Measurements from ENCODE around the gene GLUD1. TPM values are rescaled to one million over a fixed set of nuclear protein-coding genes. Genes with fewer than 3 reads are reported as not detected.
"Not testable (repeated sequence)": the region's sequence is repeated elsewhere in the genome, so short reads cannot be mapped to it uniquely, and the experiment has no call there.

The GLUD1 gene
- 114 and 127 TPM in 2 replicates for total RNA-seq (2014; rRNA removed; shearing (Covaris generic))

GRCh38 chr10:87094373-87095235 is at the start of gene GLUD1, which contains the start of gene SHLD2:
TSS of gene GLUD1 (minus strand) at chr10:87094843. CDS start at chr10:87094769, 74 bp downstream.
TSS of gene SHLD2 (plus strand) at chr10:87095206. CDS start at chr10:87151355, 56,149 bp downstream.
- no peak for DNase-seq (ENCODE audit: low spot score)

GRCh38 chr10:87143109-87143418 is 48.4 kb upstream of the GLUD1 start:
- not testable (repeated sequence) for DNase-seq (ENCODE audit: low spot score)

DNA sequence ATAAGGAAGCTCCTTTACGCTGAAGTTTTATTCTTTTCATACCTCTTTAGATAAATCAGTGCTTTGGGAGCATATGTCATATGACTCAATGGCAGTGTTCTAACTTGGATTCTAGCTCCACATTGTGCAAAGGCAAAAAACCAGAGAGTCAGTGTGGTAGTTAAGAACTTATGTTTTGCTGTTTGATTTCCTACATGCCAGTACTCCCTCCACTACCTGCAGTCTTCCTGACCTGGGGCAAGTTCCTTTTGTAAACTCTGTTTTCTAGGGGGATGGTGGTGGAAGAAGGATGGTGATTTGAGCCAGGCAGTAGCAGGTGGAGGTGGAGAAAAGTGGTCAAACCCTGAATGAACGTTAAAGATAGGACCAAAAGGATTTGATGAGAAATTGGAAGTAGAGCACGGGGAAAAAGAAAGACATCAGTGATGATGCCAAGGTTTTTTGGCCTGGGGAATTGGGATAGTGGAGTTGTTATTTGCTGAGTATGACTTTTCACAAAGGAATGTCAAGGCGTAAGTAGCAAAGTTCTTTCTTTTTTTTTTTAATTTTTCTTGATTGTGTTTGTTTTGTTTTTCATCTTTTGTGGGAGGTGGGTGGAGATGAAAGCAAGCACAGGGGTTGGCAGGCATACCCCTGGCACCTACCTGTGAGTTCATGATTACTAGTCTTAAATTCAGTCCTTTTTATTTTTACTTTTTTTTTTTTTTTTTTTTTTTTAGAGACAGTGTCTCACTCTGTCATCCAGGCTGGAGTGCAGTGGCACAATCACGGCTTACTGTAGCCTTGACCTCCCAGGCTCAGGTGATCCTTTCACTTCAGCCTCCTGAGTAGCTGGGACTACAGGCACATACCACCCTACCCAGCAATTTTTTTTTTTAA is 47.8 kb upstream of the GLUD1 start:
- DNase-seq (ENCODE audit: low spot score): not testable (repeated sequence)

DNA sequence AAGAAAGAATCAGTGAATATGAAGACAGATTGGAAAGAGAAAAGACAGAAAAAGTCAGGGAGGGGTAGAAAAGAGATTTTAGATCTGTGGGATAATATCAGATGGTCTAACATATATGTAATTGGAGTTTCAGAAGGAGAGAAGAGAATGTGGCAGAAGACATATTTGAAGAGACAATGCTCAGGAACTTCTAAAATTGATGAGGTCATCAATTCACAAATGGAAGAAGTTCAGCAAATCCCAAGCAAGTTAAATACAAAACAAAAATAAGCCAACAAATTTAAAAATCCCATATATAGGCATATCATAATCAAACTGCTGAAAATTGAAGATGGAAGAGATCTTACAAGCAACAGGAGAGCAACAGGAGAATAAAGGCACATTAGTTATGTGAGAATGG is 42.8 kb upstream of the GLUD1 start:
- not testable (repeated sequence) for DNase-seq (ENCODE audit: low spot score)

- DNase-seq (ENCODE audit: low spot score): not testable (repeated sequence)
Measured at GRCh38 chr10:87134440-87134839, 39.8 kb upstream of the GLUD1 start.

DNA sequence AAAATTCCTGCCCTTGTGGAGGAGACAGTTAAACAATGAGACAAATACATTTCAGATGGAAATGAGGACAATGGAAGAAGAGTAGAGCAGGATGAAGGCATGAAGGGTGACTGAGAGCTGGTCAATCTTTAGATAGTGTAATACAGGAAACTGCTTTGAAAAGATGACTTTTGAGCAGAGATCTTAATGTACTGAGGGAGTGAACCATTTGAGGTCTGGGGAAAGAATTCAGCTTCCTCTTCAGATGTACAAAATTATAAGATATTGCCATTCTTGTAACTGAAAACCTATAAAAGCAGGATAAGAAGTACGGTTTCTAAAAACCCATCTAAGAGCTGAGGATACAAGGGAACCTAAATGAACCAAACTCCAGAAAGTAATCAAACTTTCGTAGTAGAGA is 39.3 kb upstream of the GLUD1 start:
- DNase-seq (ENCODE audit: low spot score): not testable (repeated sequence)

GRCh38 chr10:87132176-87132575 is 37.5 kb upstream of the GLUD1 start:
- DNase-seq (ENCODE audit: low spot score): not testable (repeated sequence)

DNA sequence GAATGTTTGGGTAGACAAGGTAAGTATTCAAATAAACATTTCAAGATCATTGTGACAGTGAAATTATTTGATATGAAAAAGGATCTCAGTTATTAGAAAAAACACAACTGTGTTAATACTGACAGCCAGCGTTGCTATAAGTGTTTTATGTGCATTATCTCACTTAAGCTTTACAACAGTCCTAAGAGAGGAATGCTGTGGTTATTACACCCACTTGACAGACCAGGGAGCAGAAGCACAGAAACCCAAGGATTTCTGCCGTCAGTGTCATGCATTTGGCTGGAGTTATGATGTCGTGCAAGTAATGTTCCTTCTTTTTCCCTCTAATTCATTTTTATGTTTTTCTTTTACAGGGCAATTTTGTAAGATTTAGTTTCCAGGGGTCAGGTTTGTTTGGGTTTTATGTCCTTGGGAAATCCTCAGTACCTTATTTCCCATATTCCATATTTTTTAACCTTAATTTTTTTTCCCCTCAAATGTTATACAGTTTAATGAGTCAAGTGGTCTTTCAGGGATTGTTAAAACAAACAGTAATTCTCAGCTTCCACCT is 33.0 kb upstream of the GLUD1 start:
- DNase-seq (ENCODE audit: low spot score): not testable (repeated sequence)

DNA sequence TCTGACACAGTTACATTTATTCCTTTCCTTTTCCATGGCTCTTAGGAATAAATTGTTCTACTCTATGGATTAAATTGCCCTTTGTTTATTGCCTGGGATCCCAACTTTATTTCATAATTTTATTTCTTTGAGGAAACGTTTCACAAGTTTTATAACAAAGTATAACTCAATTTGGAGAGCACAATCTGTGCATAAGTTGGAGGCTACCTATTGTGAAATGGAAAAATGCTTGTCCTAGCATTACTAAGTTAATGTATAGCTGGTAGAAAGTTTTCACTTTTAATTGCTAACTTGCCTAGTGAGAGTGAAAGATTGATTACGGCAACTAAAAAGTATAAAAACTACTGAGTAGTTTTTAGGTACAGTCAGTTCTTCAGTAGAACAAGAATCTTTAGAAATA is 32.4 kb upstream of the GLUD1 start:
- not testable (repeated sequence) for DNase-seq (ENCODE audit: low spot score)

GRCh38 chr10:87123351-87123750 is 28.7 kb upstream of the GLUD1 start:
- not testable (repeated sequence) for DNase-seq (ENCODE audit: low spot score)

DNA sequence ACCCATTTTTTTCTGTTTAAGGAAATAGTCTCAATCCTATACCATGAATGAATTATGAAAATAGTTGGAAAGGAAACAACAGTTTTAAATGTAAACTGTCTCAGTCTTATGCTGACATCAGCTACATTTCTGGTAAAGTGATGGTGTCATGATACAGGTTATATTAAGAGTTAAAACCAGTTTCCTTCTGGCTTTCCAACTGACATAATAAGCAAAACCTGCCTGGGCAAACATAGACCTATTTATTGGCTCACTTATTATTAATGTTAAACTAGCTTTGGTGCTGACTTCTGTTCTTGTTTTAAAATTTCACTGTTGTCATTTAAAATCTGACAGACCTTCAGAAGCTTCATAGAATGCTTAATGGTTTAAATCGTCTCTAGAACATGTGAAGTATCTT is 24.4 kb upstream of the GLUD1 start:
- not testable (repeated sequence) for DNase-seq (ENCODE audit: low spot score)

GRCh38 chr10:87118122-87118521 is 23.5 kb upstream of the GLUD1 start:
- not testable (repeated sequence) for DNase-seq (ENCODE audit: low spot score)

- no peak for DNase-seq (ENCODE audit: low spot score)
Measured at GRCh38 chr10:87105446-87106124, 10.9 kb upstream of the GLUD1 start.

GRCh38 chr10:87104727-87105126 is 10.1 kb upstream of the GLUD1 start:
- DNase-seq (ENCODE audit: low spot score): not testable (repeated sequence)

GRCh38 chr10:87101996-87102395 is 7.4 kb upstream of the GLUD1 start:
- no peak for DNase-seq (ENCODE audit: low spot score)

GRCh38 chr10:87095236-87095945 is 748 bp upstream of the GLUD1 start:
- DNase-seq (ENCODE audit: low spot score): peak; percentile 82

- DNase-seq (ENCODE audit: low spot score): peak; percentile 65
Measured at GRCh38 chr10:87093632-87094372, 841 bp downstream of the GLUD1 start.

DNA sequence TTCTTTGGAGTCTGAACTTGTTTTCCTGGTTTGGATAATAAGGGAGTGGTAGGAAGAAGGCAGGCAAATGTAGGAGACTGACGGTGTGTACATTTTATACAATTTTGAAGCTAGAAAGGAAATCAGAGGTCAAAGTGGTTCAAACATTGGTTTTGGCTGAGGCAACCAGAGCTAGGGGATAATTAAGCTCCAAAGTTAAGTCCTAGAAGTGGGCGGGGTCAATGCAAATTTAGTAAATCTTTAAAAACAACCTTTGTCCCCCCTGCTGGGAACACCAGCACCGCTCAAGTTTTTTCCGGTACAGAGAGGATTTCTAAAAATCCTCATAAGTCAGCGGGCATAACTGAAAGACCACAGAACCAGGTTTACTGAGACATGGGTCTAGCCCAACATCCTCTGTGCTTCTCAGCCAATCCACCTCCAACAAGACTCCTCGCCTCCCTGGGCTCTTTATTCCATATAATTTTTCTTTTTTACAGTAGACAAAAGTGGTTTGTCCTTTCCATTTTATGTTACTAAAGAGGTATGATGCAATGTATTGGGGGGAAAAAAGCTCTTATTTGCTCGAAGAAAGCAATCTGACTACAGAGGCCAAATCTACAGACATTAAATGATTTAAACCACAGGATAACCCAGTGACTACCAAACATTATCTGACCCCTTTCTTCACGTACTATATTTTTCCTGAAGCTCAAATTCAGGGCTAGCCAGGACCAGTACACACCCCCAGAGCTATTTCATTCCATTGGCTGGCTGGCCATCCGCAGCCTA is 1.6 kb downstream of the GLUD1 start:
- DNase-seq (ENCODE audit: low spot score): no peak

DNA sequence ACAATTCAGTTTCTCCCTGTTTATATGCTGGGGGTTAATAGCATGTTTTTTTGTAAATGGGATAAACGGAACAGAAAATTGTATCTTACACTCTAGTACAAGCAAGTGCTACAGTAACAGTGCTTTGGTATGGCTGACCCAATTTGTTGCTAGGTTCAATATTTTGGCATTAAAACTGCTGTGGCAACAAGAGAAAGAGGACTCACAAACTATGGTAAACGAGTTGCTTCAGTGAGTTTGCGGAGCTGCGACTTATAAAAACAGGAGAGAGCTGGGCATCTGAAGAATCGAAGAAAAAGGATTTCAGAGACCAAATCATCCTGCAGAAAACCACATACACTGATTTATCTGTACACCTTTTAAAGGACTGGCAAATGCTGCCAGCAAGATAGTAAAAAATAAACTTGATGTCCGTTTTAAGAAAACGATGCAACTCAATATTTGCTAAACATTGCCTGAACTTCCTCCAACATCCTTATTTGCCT is 2.2 kb downstream of the GLUD1 start:
- peak; percentile 71 for DNase-seq (ENCODE audit: low spot score)

Data from HT-29 (cell line).